Pancreas (tissue), 10 donors: ENCODE results near the gene LIN52. TPM values are rescaled to one million over a fixed set of nuclear protein-coding genes. Genes with fewer than 3 reads are reported as not detected.

Source experiments
- ATAC-seq, 4 donors: fragments of 200-7000 bp; cut with Tn5 transposase; one replicate each; pipeline versions ENCODE4 v1.8.0 to v1.9.1; 2020; ENCODE audit warnings: mild to moderate bottlenecking in 4 of 4, moderate library complexity in 4 of 4
- DNase-seq, 6 donors: peaks; one replicate each; pipeline ENCODE4 v3.0.0-alpha.2; 2020
- FAIRE-seq: peaks from 2 replicates; lab custom pipeline; 2012; peaks lifted over from hg19 to GRCh38; lab: Jason Lieb, UNC
- H3K27ac ChIP-seq, 4 donors: fragments of 200-600 bp; sonication (generic); 1 replicate in 3 of 4; 2 replicates in 1 of 4; pipeline versions ENCODE4 v1.5.0 to v1.8.0; 2020
- H3K27me3 ChIP-seq, 4 donors: fragments of 200-600 bp; one replicate each; pipeline ENCODE4 v1.8.0; 2021
- H3K36me3 ChIP-seq, 3 donors: fragments of 200-600 bp; sonication (generic) in 1 of 3; one replicate each; pipeline versions ENCODE4 v1.5.0 to v1.8.0; 2020 to 2021
- H3K4me1 ChIP-seq, 3 donors: fragments of 200-600 bp; one replicate each; pipeline ENCODE4 v1.8.0; 2021
- H3K4me3 ChIP-seq, 4 donors: fragments of 200-600 bp; sonication (generic) in 2 of 4; one replicate each; pipeline versions ENCODE4 v1.5.0 to v1.8.0; 2020 to 2021
- H3K9me3 ChIP-seq, 4 donors: fragments of 200-600 bp; one replicate each; pipeline ENCODE4 v1.8.0; 2021
- CTCF ChIP-seq, 4 donors: fragments of 200-600 bp; sonication (generic) in 3 of 4; IDR thresholded peaks; one replicate each; pipeline versions ENCODE4 v1.5.0 to v1.8.0; 2021; ENCODE audit warnings: antibody characterized with exemption in 4 of 4
- WGBS, 2 donors: extraction: QIAGEN DNeasy Blood & Tissue Kit; methylation state at CpG; one replicate each; pipeline ENCODE4 v1.1.7; 2013; 5-methylcytosine and 5-hydroxymethylcytosine counted together
- intact Hi-C, 3 donors: fragments of 100-400 bp; cut with DNase I; formaldehyde crosslinking; loops; one replicate each; pipeline versions ENCODE4 v1.11.1 to v1.14.2; 2022
- polyA plus RNA-seq, 2 donors: library from polyadenylated mRNA; stranded (reverse); fragments of 200-250 nt; gene quantifications; one replicate each; pipeline ENCODE4 v1.2.3, GENCODE V29; 2013
- total RNA-seq, 6 donors: library from RNA; stranded (reverse); fragmentation: NEBNext Ultra II Directional in 4 of 6; extraction: Animal tissue kit (Norgen Biotek cat#: 25700) in 4 of 6; gene quantifications; one replicate each; pipeline versions ENCODE4 v1.2.1 to v1.2.4, GENCODE V29; 2021 to 2023
- donor health status: healthy with polysubstance abuse.
- donor health status: DM: no; HTN: no; CAD: no; lungs with moderate emphysema.
- donor health status: DM: no; HTN: no; CAD: no.
- donor health status: control.
- donor health status: control.
- donor health status: Bipolar disorder and iron deficiency.
- donor health status: DM: yes; HTN: yes; CAD: no.
- donor health status: DM: no; HTN: no; CAD: no.
- donor health status: DM: no; HTN: no; CAD: no.
- donor health status: DM: yes; HTN: yes; CAD: no.

The LIN52 gene
- total and polyA plus RNA-seq, 8 donors, result 1.6 to 4.6 (median 3.1) TPM

- intact Hi-C loops, result no loop called here
- FAIRE-seq, result no peak
Observed at GRCh38 chr14:74045522-74045921, 39.2 kb upstream of the LIN52 start.

GRCh38 chr14:74048281-74048680, 36.5 kb upstream of the LIN52 start:
- FAIRE-seq, result no peak
- 70 to 77% methylated on average over 3 of the region's 3 CpGs for WGBS, 2 donors

More at GRCh38 chr14:74045522-74045921, 39.2 kb upstream of the LIN52 start:
- ATAC-seq, result no peak
- Histone ChIP-seq H3K27ac (no peak overlapping the region), H3K36me3 (no peaks in the 10 kb centered on the region), H3K4me1 (no peaks in the 10 kb centered on the region), H3K4me3 (no peak overlapping the region), H3K27me3 (no peaks in the 10 kb centered on the region), H3K9me3 (no peaks in the 10 kb centered on the region)
- DNase-seq, result no peak
- no peak for TF ChIP-seq CTCF (IDR thresholded peaks at IDR 0.05)
- 96 to 97% methylated on average over 4 of the region's 4 CpGs for WGBS, 2 donors

GRCh38 chr14:74049876-74050495, 34.8 kb upstream of the LIN52 start:
- ATAC-seq (no peak), DNase-seq (no peak), FAIRE-seq (no peak)
- no peak for TF ChIP-seq CTCF (IDR thresholded peaks at IDR 0.05)
- Histone ChIP-seq H3K27ac (no peak overlapping the region), H3K27me3 (no peaks in the 10 kb centered on the region), H3K9me3 (no peaks in the 10 kb centered on the region), H3K4me1 (no peaks in the 10 kb centered on the region), H3K4me3 (no peak overlapping the region), H3K36me3 (no peaks in the 10 kb centered on the region)
- 78 to 82% methylated on average over 3 of the region's 3 CpGs for WGBS, 2 donors
- intact Hi-C loops, result no loop called here

More at GRCh38 chr14:74048281-74048680, 36.5 kb upstream of the LIN52 start:
- H3K4me1 ChIP-seq, result no peaks in the 10 kb centered on the region
- ATAC-seq (no peak), DNase-seq (no peak)
- H3K36me3 ChIP-seq, result no peaks in the 10 kb centered on the region
- no peak overlapping the region for H3K27ac ChIP-seq
- no peak overlapping the region for H3K4me3 ChIP-seq
- intact Hi-C loops, result no loop called here
- no peaks in the 10 kb centered on the region for H3K9me3 ChIP-seq
- H3K27me3 ChIP-seq, result no peaks in the 10 kb centered on the region
- no peak for TF ChIP-seq CTCF (IDR thresholded peaks at IDR 0.05)

GRCh38 chr14:74062809-74063150, 22.0 kb upstream of the LIN52 start:
- ATAC-seq (peak in 2 of 4 donors; percentile 30 to 44), FAIRE-seq (no peak), DNase-seq (no peak)
- peaks cover 0 to 30% (median 0%) of the 10 kb centered on the region in 3 donors for H3K36me3 ChIP-seq
- no peak for TF ChIP-seq CTCF (IDR thresholded peaks at IDR 0.05)
- intact Hi-C loops, result no loop called here
- H3K27me3 ChIP-seq, result no peaks in the 10 kb centered on the region
- H3K9me3 ChIP-seq, result no peaks in the 10 kb centered on the region
- WGBS, 2 donors, result 70 to 77% methylated on average over 2 of the region's 2 CpGs
- H3K4me3 ChIP-seq, result no peak overlapping the region
- peaks cover 0 to 7% (median 3%) of the 10 kb centered on the region in 3 donors for H3K4me1 ChIP-seq
- no peak overlapping the region for H3K27ac ChIP-seq

- ATAC-seq (no peak), FAIRE-seq (no peak), DNase-seq (no peak)
- peaks cover 0 to 7% (median 3%) of the 10 kb centered on the region in 3 donors for H3K4me1 ChIP-seq
- no peak for TF ChIP-seq CTCF (IDR thresholded peaks at IDR 0.05)
- H3K27ac ChIP-seq, result no peak overlapping the region
- no peaks in the 10 kb centered on the region for H3K27me3 ChIP-seq
- peaks cover 0 to 23% (median 0%) of the 10 kb centered on the region in 3 donors for H3K36me3 ChIP-seq
- H3K9me3 ChIP-seq, result no peaks in the 10 kb centered on the region
- intact Hi-C loops, result no loop called here
- H3K4me3 ChIP-seq, result no peak overlapping the region
Observed at GRCh38 chr14:74064426-74064825, 20.3 kb upstream of the LIN52 start.
